Mesenchymal stem cell (in vitro differentiated cells and primary cell): ENCODE measurements around the gene FLOT1.

ENCODE experiments used
- DNase-seq: peaks from one replicate; pipeline ENCODE4 v3.0.0-alpha.2; 2013
- H2AFZ ChIP-seq: one replicate; pipeline ENCODE4 v1.6.1; 2013; ENCODE audit warnings: low read depth, mild to moderate bottlenecking, control low read depth, inconsistent platforms, low read length, moderate library complexity
- H2AK5ac ChIP-seq: 2 replicates; pipeline ENCODE4 v1.6.1; 2013; ENCODE audit warnings: low read length, moderate library complexity, mild to moderate bottlenecking, inconsistent platforms; ENCODE audit not compliant: severe bottlenecking
- H2BK120ac ChIP-seq: one replicate; pipeline ENCODE4 v1.6.1; 2013; ENCODE audit warnings: low read depth, mild to moderate bottlenecking, inconsistent platforms, low read length, moderate library complexity
- H2BK12ac ChIP-seq, 2 experiments: one replicate each; pipeline ENCODE4 v1.6.1; 2013; ENCODE audit warnings: inconsistent platforms in 2 of 2, low read length in 2 of 2, mild to moderate bottlenecking in 2 of 2, moderate library complexity in 2 of 2, control low read depth in 1 of 2
- H2BK15ac ChIP-seq: one replicate; pipeline ENCODE4 v1.6.1; 2013; ENCODE audit warnings: mild to moderate bottlenecking, low read depth, inconsistent platforms; ENCODE audit not compliant: poor library complexity, severe bottlenecking
- H2BK5ac ChIP-seq: 2 replicates; pipeline ENCODE4 v1.6.1; 2013; ENCODE audit warnings: low read depth, mild to moderate bottlenecking, low read length, control low read depth, inconsistent platforms; ENCODE audit not compliant: poor library complexity, severe bottlenecking
- H3K14ac ChIP-seq, 2 experiments: one replicate each; pipeline ENCODE4 v1.6.1; 2013; ENCODE audit warnings: inconsistent platforms in 2 of 2, low read length in 2 of 2, control low read depth in 1 of 2, mild to moderate bottlenecking in 1 of 2, moderate library complexity in 1 of 2
- H3K18ac ChIP-seq, 2 experiments: one replicate each; pipeline ENCODE4 v1.6.1; 2013; ENCODE audit warnings: inconsistent platforms in 2 of 2, low read length in 2 of 2, control low read depth in 1 of 2, low read depth in 1 of 2, mild to moderate bottlenecking in 1 of 2
- H3K23ac ChIP-seq, 2 experiments: one replicate each; pipeline ENCODE4 v1.6.1; 2013; ENCODE audit warnings: inconsistent platforms in 2 of 2, low read length in 2 of 2, mild to moderate bottlenecking in 2 of 2, moderate library complexity in 2 of 2, control low read depth in 1 of 2
- H3K27ac ChIP-seq: 2 replicates; pipeline ENCODE4 v1.5.1; 2013; ENCODE audit warnings: mild to moderate bottlenecking, moderate library complexity, low read length, control low read depth, inconsistent platforms; ENCODE audit not compliant: poor library complexity, severe bottlenecking
- H3K27me3 ChIP-seq, 2 experiments: 2 replicates each; pipeline versions ENCODE4 v1.6.1 to v1.7.0; 2013; ENCODE audit warnings: low read length in 2 of 2, mild to moderate bottlenecking in 2 of 2, moderate library complexity in 2 of 2, control low read depth in 1 of 2, inconsistent platforms in 1 of 2; ENCODE audit not compliant: control insufficient read depth in 1 of 2, insufficient read depth in 1 of 2
- H3K36me3 ChIP-seq, 2 experiments: 2 replicates each; pipeline versions ENCODE4 v1.6.1 to v1.7.0; 2013; ENCODE audit warnings: low read length in 2 of 2, control low read depth in 1 of 2, inconsistent platforms in 1 of 2, low read depth in 1 of 2, mild to moderate bottlenecking in 1 of 2; ENCODE audit not compliant: insufficient read depth in 2 of 2, control insufficient read depth in 1 of 2
- H3K4ac ChIP-seq, 2 experiments: one replicate each; pipeline ENCODE4 v1.6.1; 2013; ENCODE audit warnings: inconsistent platforms in 2 of 2, low read length in 2 of 2, mild to moderate bottlenecking in 2 of 2, moderate library complexity in 2 of 2, control low read depth in 1 of 2, low read depth in 1 of 2
- H3K4me1 ChIP-seq: 2 replicates; pipeline ENCODE4 v1.6.1; 2013; ENCODE audit warnings: low read depth, low read length, control low read depth; ENCODE audit not compliant: control insufficient read depth, insufficient read depth
- H3K4me2 ChIP-seq: 2 replicates; pipeline ENCODE4 v1.6.1; 2013; ENCODE audit warnings: low read length, mild to moderate bottlenecking, inconsistent platforms; ENCODE audit not compliant: poor library complexity, severe bottlenecking
- H3K4me3 ChIP-seq, 2 experiments: 2 replicates each; pipeline versions ENCODE4 v1.5.1 to v1.7.0; 2013; ENCODE audit warnings: low read length in 2 of 2, mild to moderate bottlenecking in 2 of 2, control low read depth in 1 of 2, low read depth in 1 of 2; ENCODE audit not compliant: insufficient read depth in 1 of 2
- H3K79me1 ChIP-seq: replicated peaks from 2 replicates; pipeline ENCODE4 v1.6.1; 2013; ENCODE audit warnings: mild to moderate bottlenecking, control low read depth, low read length, inconsistent platforms; ENCODE audit not compliant: poor library complexity, severe bottlenecking
- H3K9ac ChIP-seq: 2 replicates; pipeline ENCODE4 v1.7.0; 2013; ENCODE audit warnings: mild to moderate bottlenecking, low read length, moderate library complexity
- H3K9me3 ChIP-seq: 2 replicates; pipeline ENCODE4 v1.7.0; 2013; ENCODE audit warnings: mild to moderate bottlenecking, low read length; ENCODE audit not compliant: control insufficient read depth
- H4K8ac ChIP-seq: one replicate; pipeline ENCODE4 v1.6.1; 2013; ENCODE audit warnings: inconsistent platforms, mild to moderate bottlenecking, low read length, moderate library complexity
- H4K91ac ChIP-seq: one replicate; pipeline ENCODE4 v1.6.1; 2013; ENCODE audit warnings: mild to moderate bottlenecking, low read length, inconsistent platforms
- WGBS: methylation state at CpG from one replicate; pipeline ENCODE4 v1.1.7; 2013; ENCODE audit warnings: mixed read lengths; 5-methylcytosine and 5-hydroxymethylcytosine counted together

Gene FLOT1

DNA sequence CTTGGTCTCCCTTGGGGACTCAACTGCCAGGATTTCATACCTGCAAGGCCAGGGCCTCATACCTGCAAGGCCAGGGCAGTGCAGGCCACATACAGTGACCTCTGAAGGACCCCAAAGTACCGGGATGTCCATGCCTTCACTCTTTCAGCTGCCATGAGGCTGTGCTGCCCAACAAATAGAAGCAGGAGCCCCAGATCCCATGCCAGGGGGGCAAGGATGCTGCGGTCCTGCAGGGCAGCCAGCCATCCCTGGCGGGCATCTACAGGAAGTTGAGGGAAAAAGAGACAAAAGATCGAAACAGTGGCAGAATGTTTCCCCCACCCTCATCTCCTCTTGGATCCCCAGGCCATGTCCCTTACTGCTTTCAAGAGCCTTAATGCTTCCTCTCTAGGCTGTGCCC is 52.5 kb downstream of the FLOT1 start:
- H3K27me3 ChIP-seq: no peaks in the 10 kb centered on the region
- H3K4me3 ChIP-seq: peak overlapping the region in 1 of 2 experiments; percentile 93
- peak overlapping the region; percentile 61 for H2AK5ac ChIP-seq
- H2BK120ac ChIP-seq: no peak overlapping the region
- H4K91ac ChIP-seq: peak overlapping the region; percentile 35
- no peaks in the 10 kb centered on the region for H3K9me3 ChIP-seq
- H2BK12ac ChIP-seq: peak overlapping the region in 1 of 2 experiments; percentile 14
- peak overlapping the region in 1 of 2 experiments; percentile 2 for H3K18ac ChIP-seq
- H3K36me3 ChIP-seq: peaks cover 4 to 9% of the 10 kb centered on the region in 2 experiments
- H3K27ac ChIP-seq: peak overlapping the region; percentile 91
- H3K23ac ChIP-seq: peak overlapping the region in 1 of 2 experiments; percentile 20
- peak overlapping the region; percentile 31 for H3K4me2 ChIP-seq
- peak overlapping the region in 1 of 2 experiments; percentile 55 for H3K4ac ChIP-seq
- peaks cover 2% of the 10 kb centered on the region for H3K79me1 ChIP-seq
- DNase-seq: no peak
- H3K4me1 ChIP-seq: peaks cover 29% of the 10 kb centered on the region
- H2BK5ac ChIP-seq: no peak overlapping the region
- peak overlapping the region; percentile 1 for H4K8ac ChIP-seq
- peak overlapping the region; percentile 82 for H2BK15ac ChIP-seq
- H3K14ac ChIP-seq: peak overlapping the region; percentile 44 to 63
- no peak overlapping the region for H2AFZ ChIP-seq
- peak overlapping the region; percentile 95 for H3K9ac ChIP-seq
- 80% methylated on average over 4 of the region's 4 CpGs for WGBS

DNA sequence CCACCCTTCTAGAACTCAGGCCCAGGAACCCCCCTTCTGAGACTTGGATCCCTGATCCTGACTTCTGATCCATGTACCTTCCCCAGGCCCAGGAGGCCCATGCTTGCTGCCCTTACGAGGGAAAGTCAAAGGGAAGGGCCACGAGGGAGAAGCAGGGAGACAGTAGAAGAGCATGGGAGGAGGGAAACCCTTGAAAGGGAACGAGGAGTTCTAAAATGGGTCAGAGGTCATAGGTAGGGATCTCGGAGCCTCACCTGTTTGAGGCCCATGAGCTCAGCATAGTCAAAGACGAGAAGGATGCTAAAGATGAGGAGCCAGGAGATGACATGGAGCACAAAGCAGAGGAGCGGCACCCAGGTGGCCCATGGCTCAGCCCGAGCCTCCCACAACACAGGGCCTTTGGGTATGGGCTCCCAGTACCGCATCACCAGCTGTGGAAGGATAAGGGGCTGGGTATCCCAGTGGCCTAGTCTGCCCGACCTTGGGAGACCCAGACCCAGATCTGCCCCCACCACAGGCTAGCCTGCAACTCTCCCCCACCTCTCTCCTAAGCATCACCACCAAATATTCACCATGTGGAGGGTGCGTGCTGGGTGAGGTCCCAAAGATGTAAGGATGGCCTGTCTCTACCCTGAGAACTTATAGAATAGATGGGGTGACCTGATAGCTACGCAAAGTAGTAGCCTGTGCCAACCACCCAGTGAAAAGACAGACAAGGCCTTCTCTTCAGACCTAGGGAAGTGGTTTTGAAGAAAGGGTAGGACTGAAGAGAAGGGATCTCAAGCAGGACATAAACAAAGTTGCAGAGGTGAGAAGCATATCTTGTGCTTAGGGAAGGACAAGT is 53.2 kb downstream of the FLOT1 start:
- Histone ChIP-seq H3K18ac (peak overlapping the region in 1 of 2 experiments; percentile 35), H2BK5ac (no peak overlapping the region), H3K79me1 (peaks cover 2% of the 10 kb centered on the region), H2AFZ (no peak overlapping the region), H2BK12ac (peak overlapping the region in 1 of 2 experiments; percentile 73), H3K4me1 (peaks cover 27% of the 10 kb centered on the region), H4K8ac (no peak overlapping the region), H3K27ac (no peak overlapping the region), H3K23ac (peak overlapping the region in 1 of 2 experiments; percentile 25), H3K4me2 (no peak overlapping the region), H3K4ac (peak overlapping the region in 1 of 2 experiments; percentile 27), H2AK5ac (peak overlapping the region; percentile 31), H3K9me3 (no peaks in the 10 kb centered on the region), H4K91ac (no peak overlapping the region), H2BK120ac (peak overlapping the region; percentile 24), H2BK15ac (no peak overlapping the region), H3K36me3 (peaks cover 7 to 13% of the 10 kb centered on the region in 2 experiments), H3K4me3 (peak overlapping the region in 1 of 2 experiments; percentile 93), H3K27me3 (no peaks in the 10 kb centered on the region), H3K9ac (peak overlapping the region; percentile 95), H3K14ac (no peak overlapping the region)
- DNase-seq: no peak
- 99% methylated on average over 9 of the region's 11 CpGs for WGBS

DNA sequence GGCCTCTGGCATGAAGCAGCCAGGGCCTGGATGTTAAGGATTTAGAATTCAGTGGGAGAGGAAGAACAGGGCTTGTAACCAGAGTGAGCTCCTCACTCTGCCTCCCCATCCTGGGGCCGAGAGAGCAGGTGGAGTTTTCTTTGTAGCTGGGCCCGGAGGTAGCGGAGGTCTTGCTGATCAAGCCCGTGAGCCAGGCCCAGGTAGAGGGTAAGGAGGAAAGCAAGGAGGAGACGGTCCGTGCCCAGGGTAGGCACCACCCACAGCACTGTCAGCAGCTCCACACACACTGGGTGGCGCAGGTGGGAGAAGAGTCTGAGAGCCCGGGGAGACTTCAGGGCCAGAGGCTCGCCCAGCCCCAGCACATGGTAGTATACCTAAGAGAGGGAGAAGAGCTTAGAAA is 53.9 kb downstream of the FLOT1 start:
- H3K36me3 ChIP-seq: peaks cover 8 to 19% of the 10 kb centered on the region in 2 experiments
- H3K4me2 ChIP-seq: peak overlapping the region; percentile 80
- H3K9me3 ChIP-seq: no peaks in the 10 kb centered on the region
- peak overlapping the region; percentile 54 to 96 for H3K18ac ChIP-seq
- H2BK12ac ChIP-seq: peak overlapping the region in 1 of 2 experiments; percentile 75
- H3K27ac ChIP-seq: no peak overlapping the region
- no peak overlapping the region for H2BK15ac ChIP-seq
- peak overlapping the region; percentile 4 for H2AK5ac ChIP-seq
- H3K4me1 ChIP-seq: peaks cover 27% of the 10 kb centered on the region
- no peak overlapping the region for H2AFZ ChIP-seq
- no peak overlapping the region for H3K23ac ChIP-seq
- H2BK120ac ChIP-seq: peak overlapping the region; percentile 24
- WGBS: 88% methylated on average over 6 of the region's 9 CpGs
- H2BK5ac ChIP-seq: no peak overlapping the region
- DNase-seq: no peak
- peak overlapping the region; percentile 95 for H3K9ac ChIP-seq
- H3K4me3 ChIP-seq: peak overlapping the region in 1 of 2 experiments; percentile 93
- no peaks in the 10 kb centered on the region for H3K27me3 ChIP-seq
- H3K14ac ChIP-seq: peak overlapping the region in 1 of 2 experiments; percentile 78
- H3K79me1 ChIP-seq: peaks cover 2% of the 10 kb centered on the region
- H4K91ac ChIP-seq: no peak overlapping the region
- no peak overlapping the region for H4K8ac ChIP-seq
- peak overlapping the region; percentile 37 to 82 for H3K4ac ChIP-seq
